HepG2 (cell line): Measurements from ENCODE around the gene BABAM2. TPM values are rescaled to one million over a fixed set of nuclear protein-coding genes. Genes with fewer than 3 reads are reported as not detected.

ENCODE experiments used
- microRNA-seq: library from miRNA; unstranded; fragments of <30 nt; microRNA quantifications from one replicate; pipeline ENCODE4, GENCODE V29; 2020
- polyA plus RNA-seq, 8 experiments: library from polyadenylated mRNA; depleted of rRNA in 3 of 8; stranded (reverse) in 7 of 8; unstranded in 1 of 8; fragments of >200 nt; fragmentation: Illumina TruSeq in 4 of 8; extraction: Trizol in 4 of 8; gene quantifications; 2 replicates each; pipeline versions ENCODE4 v1.2.1 to v1.2.3, GENCODE V29; 2011 to 2016; ENCODE audit warnings: low read depth in 4 of 8, missing spikeins in 1 of 8, mixed read lengths in 1 of 8; ENCODE audit not compliant: insufficient read depth in 1 of 8
- small RNA-seq, 3 experiments: library from RNA; depleted of rRNA; stranded (forward); fragments of <200 nt; gene quantifications; one replicate each; pipeline ENCODE3, GENCODE V24; 2012; ENCODE audit warnings: low read depth in 2 of 3, low replicate concordance in 1 of 3; ENCODE audit not compliant: insufficient read length in 3 of 3, insufficient read depth in 2 of 3
- total RNA-seq, 5 experiments: library from RNA; depleted of rRNA; stranded (reverse); fragments of >200 nt; fragmentation: Illumina TruSeq; extraction: Trizol; gene quantifications; 2 replicates each; pipeline ENCODE4 v1.2.3, GENCODE V29; 2016; ENCODE audit warnings: low read depth in 1 of 5

The BABAM2 gene
- total and polyA plus RNA-seq, 2 of the 13 experiments (the other 11 are each of a cell fraction or from before 2014, with no cell fraction given): 24.9 to 28.0 TPM

Small RNAs within 50 kb of the gene (microRNA-seq; reads per million reads assigned to microRNA genes)
- gene MIR4263: not detected

Small RNAs within 50 kb of the gene (small RNA-seq; reads per million reads assigned to genes)
- gene MIR4263 (0 reads per million in 3 experiments), gene RF02271 (0 reads per million in 3 experiments)

Other genes starting within 250 kb of the BABAM2 start
- gene SUPT7L, start 227.1 kb upstream of the BABAM2 start, total RNA-seq (2016; rRNA removed; fragmentation: Illumina TruSeq; extraction: Trizol): 28.7 and 32.9 TPM in 2 replicates
- 77.5 and 78.0 TPM in 2 replicates for gene SUPT7L, start 227.1 kb upstream of the BABAM2 start, polyA plus RNA-seq (2011; rRNA removed)
- 44.6 and 59.0 TPM in 2 replicates for gene SLC4A1AP, start 226.8 kb upstream of the BABAM2 start, total RNA-seq (2016; rRNA removed; fragmentation: Illumina TruSeq; extraction: Trizol)
- 13.4 and 15.3 TPM in 2 replicates for gene SLC4A1AP, start 226.8 kb upstream of the BABAM2 start, polyA plus RNA-seq (2011; rRNA removed)
- 218 and 227 TPM in 2 replicates for gene MRPL33, start 119.0 kb upstream of the BABAM2 start, total RNA-seq (2016; rRNA removed; fragmentation: Illumina TruSeq; extraction: Trizol)
- 54.9 and 69.7 TPM in 2 replicates for gene MRPL33, start 119.0 kb upstream of the BABAM2 start, polyA plus RNA-seq (2011; rRNA removed)
- 7.7 and 11.7 TPM in 2 replicates for gene RBKS, start 342 bp upstream of the BABAM2 start, total RNA-seq (2016; rRNA removed; fragmentation: Illumina TruSeq; extraction: Trizol)
- 7.8 and 8.3 TPM in 2 replicates for gene RBKS, start 342 bp upstream of the BABAM2 start, polyA plus RNA-seq (2011; rRNA removed)